Mucosa of descending colon (tissue), 3 donors: ENCODE measurements around the gene ATP2C2. TPM values are rescaled to one million over a fixed set of nuclear protein-coding genes. Genes with fewer than 3 reads are reported as not detected.

ENCODE experiments used
- ATAC-seq: fragments of 200-7000 bp; cut with Tn5 transposase; one replicate; pipeline ENCODE4 v1.9.1; 2020; ENCODE audit warnings: mild to moderate bottlenecking, moderate library complexity
- DNase-seq, 3 donors: peaks; one replicate each; pipeline ENCODE4 v3.0.0-alpha.2; 2020
- H3K36me3 ChIP-seq: fragments of 200-600 bp; one replicate; pipeline ENCODE4 v1.8.0; 2021; ENCODE audit warnings: low read depth, mild to moderate bottlenecking
- H3K4me1 ChIP-seq: fragments of 200-600 bp; one replicate; pipeline ENCODE4 v1.8.0; 2021; ENCODE audit warnings: low read depth, mild to moderate bottlenecking
- H3K4me3 ChIP-seq: fragments of 200-600 bp; one replicate; pipeline ENCODE4 v1.8.0; 2021; ENCODE audit warnings: mild to moderate bottlenecking
- H3K9me3 ChIP-seq: fragments of 200-600 bp; one replicate; pipeline ENCODE4 v1.8.0; 2021; ENCODE audit warnings: mild to moderate bottlenecking
- intact Hi-C, 2 donors: fragments of 100-400 bp; cut with DNase I in 1 of 2; cut with micrococcal nuclease in 1 of 2; formaldehyde crosslinking; loops; one replicate each; pipeline versions ENCODE4 v1.11.0 to v1.11.1; 2022; cut with DNase I, micrococcal nuclease
- total RNA-seq, 3 donors: library from RNA; stranded (reverse); fragmentation: NEBNext Ultra II Directional in 2 of 3; extraction: Animal tissue kit (Norgen Biotek cat#: 25700) in 2 of 3; gene quantifications; one replicate each; pipeline versions ENCODE4 v1.2.1 to v1.2.4, GENCODE V29; 2021 to 2023
- TF ChIP-seq, protein P1 (sequence below): fragments of 200-600 bp; IDR thresholded peaks from one replicate; pipeline ENCODE4 v1.8.0; 2022; ENCODE audit warnings: antibody characterized with exemption, mild to moderate bottlenecking
- donor health status: DM: no; HTN: no; CAD: no; lungs with moderate emphysema.
- donor health status: DM: no; HTN: no; CAD: no.
- donor health status: DM: no; HTN: yes; CAD: no.

The ATP2C2 gene
- total RNA-seq, 3 donors from 2014 or later: 98.8 to 322 (median 159) TPM

DNA sequence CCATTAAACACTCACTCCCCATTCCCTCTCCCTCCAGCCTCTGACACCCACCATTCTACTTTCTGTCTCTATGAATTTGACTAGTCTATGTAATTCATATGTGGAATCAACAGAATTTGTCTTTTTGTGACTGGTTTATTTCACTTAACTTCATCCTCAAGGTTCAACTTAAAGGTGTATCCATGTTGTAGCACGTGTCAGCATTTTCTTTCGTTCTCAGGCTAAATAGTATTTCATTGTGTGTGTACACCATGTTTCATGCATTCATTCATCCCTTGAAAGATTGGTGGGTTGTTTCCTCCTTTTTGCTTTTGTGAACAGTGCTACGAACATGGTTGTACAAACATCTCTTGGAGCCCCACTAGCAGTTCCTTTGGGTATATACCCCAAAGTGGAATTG lies 36.0 kb downstream of the ATP2C2 start:
- ATAC-seq (no peak), DNase-seq (no peak)
- Histone ChIP-seq H3K36me3 (no peaks in the 10 kb centered on the region), H3K4me1 (no peaks in the 10 kb centered on the region), H3K9me3 (no peaks in the 10 kb centered on the region), H3K4me3 (no peak overlapping the region)
- TF ChIP-seq, protein P1, sequence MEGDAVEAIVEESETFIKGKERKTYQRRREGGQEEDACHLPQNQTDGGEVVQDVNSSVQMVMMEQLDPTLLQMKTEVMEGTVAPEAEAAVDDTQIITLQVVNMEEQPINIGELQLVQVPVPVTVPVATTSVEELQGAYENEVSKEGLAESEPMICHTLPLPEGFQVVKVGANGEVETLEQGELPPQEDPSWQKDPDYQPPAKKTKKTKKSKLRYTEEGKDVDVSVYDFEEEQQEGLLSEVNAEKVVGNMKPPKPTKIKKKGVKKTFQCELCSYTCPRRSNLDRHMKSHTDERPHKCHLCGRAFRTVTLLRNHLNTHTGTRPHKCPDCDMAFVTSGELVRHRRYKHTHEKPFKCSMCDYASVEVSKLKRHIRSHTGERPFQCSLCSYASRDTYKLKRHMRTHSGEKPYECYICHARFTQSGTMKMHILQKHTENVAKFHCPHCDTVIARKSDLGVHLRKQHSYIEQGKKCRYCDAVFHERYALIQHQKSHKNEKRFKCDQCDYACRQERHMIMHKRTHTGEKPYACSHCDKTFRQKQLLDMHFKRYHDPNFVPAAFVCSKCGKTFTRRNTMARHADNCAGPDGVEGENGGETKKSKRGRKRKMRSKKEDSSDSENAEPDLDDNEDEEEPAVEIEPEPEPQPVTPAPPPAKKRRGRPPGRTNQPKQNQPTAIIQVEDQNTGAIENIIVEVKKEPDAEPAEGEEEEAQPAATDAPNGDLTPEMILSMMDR: no peak
- intact Hi-C loops: no loop called here

- no peaks in the 10 kb centered on the region for H3K36me3 ChIP-seq
- intact Hi-C loops: no loop called here
- H3K9me3 ChIP-seq: no peaks in the 10 kb centered on the region
- H3K4me1 ChIP-seq: no peaks in the 10 kb centered on the region
- TF ChIP-seq, protein P1: no peak
- no peak for ATAC-seq
- no peak for DNase-seq
- H3K4me3 ChIP-seq: no peak overlapping the region
Measured at GRCh38 chr16:84404936-84405639, 36.8 kb downstream of the ATP2C2 start.

DNA sequence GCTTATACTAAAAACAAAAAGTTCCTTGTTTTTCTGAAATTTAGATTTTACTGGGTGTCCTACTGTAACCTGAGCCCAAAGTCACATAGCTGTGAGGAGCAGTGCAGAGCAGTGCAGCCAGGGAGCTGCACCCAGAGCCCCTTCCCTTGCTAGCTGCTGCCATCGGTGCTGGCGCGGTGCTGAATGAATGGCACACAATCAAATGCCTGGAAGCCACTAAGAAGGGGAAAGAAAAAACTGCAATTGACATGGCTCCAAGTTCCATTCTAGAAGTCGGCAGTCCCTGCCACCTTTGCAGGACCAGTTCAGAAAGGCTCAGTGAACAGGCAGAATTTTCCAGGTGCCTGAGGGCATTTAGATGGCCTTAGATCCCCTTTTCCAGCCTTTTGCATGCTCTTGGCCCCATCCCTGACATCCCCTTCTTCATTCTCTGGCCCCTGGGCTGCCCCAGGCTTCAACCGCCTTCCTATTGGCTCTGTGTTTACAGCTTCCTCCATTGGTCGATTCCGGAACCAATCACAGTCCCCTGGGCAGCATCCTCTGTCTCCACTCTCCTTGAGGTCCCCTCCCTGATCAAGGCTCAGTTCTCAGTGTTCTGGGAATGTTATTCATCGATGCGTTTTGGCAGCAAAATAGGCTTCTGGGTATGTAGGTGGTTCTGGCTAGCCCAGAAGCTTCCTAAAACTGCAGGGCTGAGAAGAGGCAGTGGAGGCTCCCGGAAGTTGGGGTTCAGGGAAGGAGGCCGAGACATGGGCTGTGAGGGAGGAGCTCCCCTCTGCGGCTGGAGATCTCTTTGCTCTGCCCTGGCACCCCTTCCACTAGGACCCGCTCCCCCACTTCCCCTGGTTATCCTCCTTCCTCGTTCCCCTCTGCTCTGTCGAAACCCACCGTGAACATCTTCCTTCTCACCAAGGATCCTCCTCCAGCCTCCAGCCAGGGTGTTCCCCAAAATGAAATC lies 37.9 kb downstream of the ATP2C2 start:
- TF ChIP-seq, protein P1: no peak
- no peak for DNase-seq
- Histone ChIP-seq H3K4me3 (no peak overlapping the region), H3K9me3 (no peaks in the 10 kb centered on the region), H3K4me1 (no peaks in the 10 kb centered on the region), H3K36me3 (no peaks in the 10 kb centered on the region)
- ATAC-seq: no peak
- intact Hi-C loops: no loop called here

DNA sequence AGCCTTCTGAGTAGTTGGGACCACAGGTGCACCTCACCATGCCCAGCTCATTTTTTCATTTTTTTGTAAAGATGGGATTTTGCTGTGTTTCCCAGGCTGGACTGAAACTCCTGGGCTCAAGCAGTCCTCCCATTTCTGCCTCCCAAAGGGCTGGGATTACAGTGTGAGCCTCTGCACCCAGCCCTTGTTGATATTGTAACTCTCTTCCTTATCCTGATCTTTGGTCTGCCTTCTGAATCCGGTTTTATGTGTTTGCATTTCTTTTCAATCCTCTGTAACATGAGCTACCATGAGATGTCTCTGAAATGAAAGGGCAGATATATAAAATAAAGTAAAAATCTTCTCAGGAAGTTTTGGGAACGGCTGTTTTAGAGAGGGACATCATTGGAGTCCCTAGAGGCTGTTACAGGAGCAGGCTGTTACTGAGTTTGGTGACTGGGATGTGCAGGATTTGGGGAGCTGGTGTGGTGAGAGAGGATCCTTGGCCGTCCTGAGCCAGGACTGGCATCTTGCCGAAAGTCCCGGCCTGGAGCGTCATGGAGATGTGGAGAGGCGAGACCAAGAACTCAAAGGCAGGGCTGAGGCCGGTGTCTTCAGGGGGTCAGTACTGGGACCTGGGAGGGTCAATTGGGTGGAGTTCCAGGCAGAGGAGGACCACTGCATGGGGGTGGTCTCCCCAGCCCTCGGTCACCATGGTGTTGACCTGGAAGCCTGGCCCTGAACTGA lies 39.4 kb downstream of the ATP2C2 start:
- TF ChIP-seq, protein P1: no peak

DNA sequence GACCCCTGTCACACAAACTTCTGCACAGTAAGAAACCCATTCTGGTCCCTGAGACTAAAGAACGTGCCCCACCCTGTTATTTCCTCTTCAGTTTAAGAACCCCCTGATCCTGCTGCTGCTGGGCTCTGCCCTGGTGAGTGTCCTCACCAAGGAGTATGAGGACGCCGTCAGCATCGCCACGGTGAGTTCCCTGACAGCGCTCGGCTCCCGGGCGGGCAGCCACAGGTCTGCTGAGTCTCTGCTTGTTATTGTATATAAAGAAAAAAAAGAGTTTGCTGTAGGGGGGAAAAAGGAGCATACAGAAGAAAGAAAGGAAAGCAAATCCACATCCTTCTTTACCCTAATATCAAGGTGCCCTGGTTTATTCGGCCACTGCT lies 40.0 kb downstream of the ATP2C2 start:
- Histone ChIP-seq H3K4me3 (no peak overlapping the region), H3K36me3 (no peaks in the 10 kb centered on the region), H3K4me1 (no peaks in the 10 kb centered on the region), H3K9me3 (no peaks in the 10 kb centered on the region)
- ATAC-seq (no peak), DNase-seq (no peak)
- TF ChIP-seq, protein P1: no peak
- intact Hi-C loops: no loop called here

More for the DNA sequence above, 39.4 kb downstream of the ATP2C2 start:
- Histone ChIP-seq H3K9me3 (no peaks in the 10 kb centered on the region), H3K4me1 (no peaks in the 10 kb centered on the region), H3K36me3 (no peaks in the 10 kb centered on the region), H3K4me3 (no peak overlapping the region)
- intact Hi-C loops: no loop called here
- ATAC-seq (peak; percentile 47), DNase-seq (no peak)
